HG03159 (cell line): ENCODE measurements around the gene MARK1.

Experiments used
- ATAC-seq: cut with Tn5 transposase; IDR thresholded peaks from one replicate; pipeline ENCODE4 v1.9.1; 2021; ENCODE audit warnings: mild to moderate bottlenecking, moderate library complexity; ENCODE audit not compliant: unreplicated experiment

MARK1 gene

DNA sequence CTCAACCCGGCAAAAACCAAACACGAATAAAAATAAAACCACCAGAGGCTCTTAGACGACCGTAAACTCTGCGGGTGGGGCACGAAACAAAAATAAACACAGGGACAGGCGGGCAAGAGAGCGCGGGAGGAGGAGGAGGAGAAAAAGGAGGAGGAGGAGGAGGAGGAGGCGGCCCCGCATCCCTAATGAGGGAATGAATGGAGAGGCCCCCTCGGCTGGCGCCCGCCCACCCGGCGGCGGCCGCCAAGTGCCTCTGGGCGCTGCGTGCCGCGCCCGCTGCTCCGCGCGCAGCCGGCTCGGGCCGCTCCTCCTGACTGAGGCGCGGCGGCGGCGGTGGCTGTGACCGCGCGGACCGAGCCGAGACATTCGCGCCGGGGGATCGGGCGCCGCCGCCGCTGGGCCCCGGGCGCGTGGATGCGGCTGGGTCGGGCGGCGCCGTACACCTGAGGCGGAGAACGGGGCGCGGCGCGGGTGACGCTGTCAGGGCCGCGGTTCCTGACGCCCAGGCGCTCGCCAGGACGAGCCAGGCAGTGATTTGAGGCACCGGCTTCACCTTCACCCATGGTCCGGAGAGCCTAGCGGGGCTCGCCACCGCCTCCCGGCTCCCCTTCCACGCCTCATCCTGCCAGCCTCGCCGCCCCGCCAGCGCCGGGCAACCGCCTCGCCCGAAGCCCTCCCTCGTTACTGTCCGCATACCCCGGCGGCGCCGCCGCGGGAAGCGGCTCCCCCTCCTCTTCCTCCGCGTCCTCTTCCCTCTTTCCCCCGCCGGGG is at the start of gene MARK1:
Gene MARK1 (plus strand): TSS at position 229 of the 771 bp plus-strand sequence. CDS start 687 bp downstream, outside the sequence.
- ATAC-seq: peak; percentile 63

GRCh38 chr1:220483700-220484099 is 44.2 kb upstream of the MARK1 start:
- ATAC-seq: no peak

DNA sequence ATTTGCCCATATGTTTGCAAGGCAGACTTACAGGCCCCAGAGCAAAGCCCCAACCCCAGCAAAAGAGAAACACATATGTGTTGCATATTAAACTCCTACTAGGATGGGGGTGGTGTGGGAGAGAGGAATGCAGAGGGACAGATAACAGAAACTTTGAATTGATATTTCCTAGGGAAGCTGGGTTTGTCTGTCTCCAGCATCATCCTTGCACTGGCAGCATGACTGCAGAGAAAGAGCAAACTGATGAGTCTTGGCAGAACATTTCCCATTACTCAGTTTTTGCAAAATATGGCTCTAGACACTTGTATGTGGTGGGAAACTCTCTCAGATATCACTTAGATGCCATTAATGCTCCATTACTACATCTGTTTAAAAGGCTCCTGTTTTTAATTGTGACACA is 43.8 kb upstream of the MARK1 start:
- ATAC-seq: no peak

DNA sequence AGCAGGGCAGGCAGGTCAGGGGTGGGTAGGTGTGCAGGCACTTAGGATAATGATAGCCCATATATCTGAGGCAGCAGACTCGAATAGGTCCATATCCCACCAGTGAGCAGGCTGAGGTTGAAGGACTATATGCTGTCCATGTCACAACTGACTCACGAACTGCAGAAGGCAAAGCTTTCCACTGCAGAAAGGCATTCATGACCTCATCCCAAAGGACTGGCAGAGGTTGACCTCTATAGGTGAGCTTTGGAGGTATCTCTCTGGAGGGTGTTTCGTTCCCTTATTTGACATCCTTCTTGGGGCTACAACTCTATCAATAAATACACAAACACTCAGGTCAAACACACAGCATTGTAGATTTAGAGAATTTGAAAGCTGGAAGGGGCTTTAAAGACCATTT is 42.8 kb upstream of the MARK1 start:
- ATAC-seq: no peak

DNA sequence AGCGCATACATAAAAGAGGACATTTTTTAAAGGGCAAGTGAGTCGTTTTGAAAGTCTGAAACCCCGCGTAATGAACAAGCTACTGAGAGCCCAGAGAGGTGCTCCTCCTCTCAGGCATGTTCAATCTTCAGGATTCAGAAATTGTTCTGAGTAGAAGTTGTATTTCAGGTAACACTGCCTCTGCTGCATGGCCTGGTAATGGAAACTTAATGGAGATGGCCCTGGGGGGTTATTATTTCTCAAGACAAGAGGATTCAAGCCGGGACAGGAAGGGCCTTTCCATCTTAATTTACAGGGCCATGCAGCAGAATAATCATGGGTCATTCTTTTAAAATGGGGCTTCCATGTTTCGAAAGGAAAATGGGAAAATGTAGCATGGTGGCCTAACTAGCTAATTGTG is 42.1 kb upstream of the MARK1 start:
- no peak for ATAC-seq

GRCh38 chr1:220487297-220487820 is 40.6 kb upstream of the MARK1 start:
- ATAC-seq: peak; percentile 38

DNA sequence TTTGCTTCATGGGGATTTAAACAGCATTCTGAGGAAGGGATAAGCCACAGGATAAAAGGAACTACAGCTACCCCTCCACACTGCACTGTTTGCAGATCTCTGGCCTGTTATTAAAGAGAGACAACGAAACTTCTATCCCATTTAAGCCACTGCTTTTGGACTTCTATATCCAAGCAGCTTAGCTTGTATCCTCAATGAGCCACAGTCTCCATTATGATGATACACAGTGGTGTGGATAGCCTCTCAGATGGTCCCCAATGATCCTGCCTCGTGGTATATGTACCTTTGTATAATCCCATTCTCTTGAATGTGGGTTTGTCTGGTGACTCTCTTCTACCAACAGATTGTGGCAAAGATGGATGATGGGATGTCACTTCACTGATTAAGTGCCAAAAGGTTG is 36.0 kb upstream of the MARK1 start:
- no peak for ATAC-seq

GRCh38 chr1:220497220-220497947 is 30.6 kb upstream of the MARK1 start:
- ATAC-seq: no peak

DNA sequence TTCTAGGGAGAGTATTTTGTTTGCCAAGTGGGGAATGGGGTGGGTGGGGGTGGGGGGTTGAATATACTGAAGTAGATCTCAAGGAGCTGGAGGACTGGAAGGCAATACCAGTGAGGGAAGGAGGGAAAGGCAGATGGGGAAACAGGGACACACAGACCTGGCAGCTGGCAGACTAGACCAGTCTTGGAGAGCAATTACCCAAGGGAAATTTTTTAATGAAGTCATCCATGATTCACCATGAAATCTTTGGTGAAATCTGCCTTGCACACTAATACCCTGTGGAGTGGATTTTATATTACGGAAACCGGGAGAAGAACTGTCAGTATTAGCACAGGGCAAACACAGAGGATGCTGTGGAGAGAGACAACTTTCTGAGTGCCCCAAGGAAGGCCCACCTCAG is 29.7 kb upstream of the MARK1 start:
- no peak for ATAC-seq

GRCh38 chr1:220500372-220500771 is 27.6 kb upstream of the MARK1 start:
- no peak for ATAC-seq

GRCh38 chr1:220504329-220504728 is 23.6 kb upstream of the MARK1 start:
- no peak for ATAC-seq

- ATAC-seq: no peak
Measured at GRCh38 chr1:220507085-220507484, 20.9 kb upstream of the MARK1 start.

GRCh38 chr1:220511179-220511578 is 16.8 kb upstream of the MARK1 start:
- ATAC-seq: no peak

GRCh38 chr1:220511785-220512184 is 16.2 kb upstream of the MARK1 start:
- ATAC-seq: no peak

DNA sequence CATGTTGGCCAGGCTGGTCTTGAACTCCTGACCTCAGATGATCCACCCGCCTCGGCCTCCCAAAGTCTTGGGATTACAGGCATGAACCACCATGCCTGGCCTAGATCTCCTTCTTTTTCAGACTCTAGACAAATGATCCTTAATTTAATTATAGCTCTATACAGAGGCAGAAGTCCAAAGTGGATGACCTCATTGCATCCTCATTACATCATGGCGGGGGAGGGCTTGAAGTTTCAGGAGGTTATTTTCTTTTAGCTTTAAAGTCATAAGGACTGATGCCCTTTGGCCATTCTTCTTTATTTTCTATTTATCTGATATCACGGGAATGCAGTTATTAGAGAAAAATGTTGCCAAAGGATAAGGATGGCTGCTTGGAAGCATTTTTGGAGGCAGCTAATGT is 14.1 kb upstream of the MARK1 start:
- no peak for ATAC-seq

- no peak for ATAC-seq
Measured at GRCh38 chr1:220514256-220514655, 13.7 kb upstream of the MARK1 start.

DNA sequence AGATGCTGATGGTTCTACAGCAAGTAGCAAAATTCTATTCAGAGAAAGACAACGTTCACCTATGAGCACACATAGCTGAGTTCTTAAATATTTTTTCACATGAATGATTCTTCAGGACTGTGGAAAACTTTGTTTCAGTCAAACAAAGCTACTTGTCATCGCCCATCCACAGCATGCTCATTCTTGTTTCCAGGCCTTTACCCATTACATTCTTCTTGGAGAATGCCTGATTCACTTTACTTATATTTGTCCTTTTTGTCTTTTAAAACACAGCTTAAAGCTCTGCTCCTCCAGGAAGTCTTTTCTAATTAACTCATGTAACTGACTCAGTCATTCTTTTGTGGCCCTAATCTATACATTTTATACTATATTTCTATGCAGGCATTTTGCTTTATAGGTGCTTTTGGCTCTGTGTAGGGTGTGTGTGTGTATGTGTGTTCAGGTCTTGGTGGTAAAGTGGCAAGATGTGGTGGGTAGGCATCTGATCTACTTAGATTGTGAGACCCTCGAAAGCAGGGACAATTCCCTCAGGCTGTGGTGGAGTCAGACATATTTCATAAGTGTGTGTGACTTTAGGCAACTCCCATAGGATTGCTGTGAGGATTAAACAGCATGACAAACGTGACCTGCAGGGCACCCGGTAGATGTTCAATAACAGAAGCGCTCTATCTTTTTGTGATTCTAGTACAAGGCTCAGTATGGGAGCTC is 11.8 kb upstream of the MARK1 start:
- no peak for ATAC-seq

DNA sequence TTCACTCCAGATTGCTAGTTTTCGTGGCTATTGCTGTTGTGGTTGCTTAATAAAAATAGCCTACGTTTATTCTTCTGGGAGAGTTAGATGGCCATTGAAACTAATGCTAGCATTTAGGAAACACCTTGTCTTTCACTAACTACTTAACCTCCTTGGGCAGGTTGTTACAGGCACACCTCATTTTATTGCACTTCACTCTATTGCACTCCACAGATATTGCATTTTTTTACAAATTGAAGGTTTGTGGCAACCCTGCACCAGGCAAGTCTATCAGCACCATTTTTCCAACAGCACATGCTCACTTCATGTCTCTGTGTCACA is 11.3 kb upstream of the MARK1 start:
- no peak for ATAC-seq

DNA sequence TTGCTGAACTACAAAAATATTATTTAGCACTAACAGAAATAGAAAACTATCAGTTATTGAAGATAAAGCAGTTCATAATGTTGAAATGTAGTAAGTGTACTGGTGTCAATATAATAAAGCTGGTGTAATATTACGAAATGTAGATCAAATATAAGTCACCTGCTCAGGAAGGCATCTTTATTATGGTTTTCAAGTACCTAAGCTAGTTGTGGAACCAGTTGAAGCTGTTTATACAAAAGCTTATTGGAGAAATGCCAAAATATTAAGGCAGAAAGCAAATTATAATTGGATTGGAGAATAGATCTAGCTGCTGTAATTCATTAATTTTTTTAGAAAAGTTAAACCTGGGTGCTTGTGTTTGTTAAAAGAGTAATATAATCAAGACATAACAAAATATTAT is 6.2 kb upstream of the MARK1 start:
- ATAC-seq: no peak

- ATAC-seq: no peak
Measured at GRCh38 chr1:220526294-220526693, 1.6 kb upstream of the MARK1 start.

DNA sequence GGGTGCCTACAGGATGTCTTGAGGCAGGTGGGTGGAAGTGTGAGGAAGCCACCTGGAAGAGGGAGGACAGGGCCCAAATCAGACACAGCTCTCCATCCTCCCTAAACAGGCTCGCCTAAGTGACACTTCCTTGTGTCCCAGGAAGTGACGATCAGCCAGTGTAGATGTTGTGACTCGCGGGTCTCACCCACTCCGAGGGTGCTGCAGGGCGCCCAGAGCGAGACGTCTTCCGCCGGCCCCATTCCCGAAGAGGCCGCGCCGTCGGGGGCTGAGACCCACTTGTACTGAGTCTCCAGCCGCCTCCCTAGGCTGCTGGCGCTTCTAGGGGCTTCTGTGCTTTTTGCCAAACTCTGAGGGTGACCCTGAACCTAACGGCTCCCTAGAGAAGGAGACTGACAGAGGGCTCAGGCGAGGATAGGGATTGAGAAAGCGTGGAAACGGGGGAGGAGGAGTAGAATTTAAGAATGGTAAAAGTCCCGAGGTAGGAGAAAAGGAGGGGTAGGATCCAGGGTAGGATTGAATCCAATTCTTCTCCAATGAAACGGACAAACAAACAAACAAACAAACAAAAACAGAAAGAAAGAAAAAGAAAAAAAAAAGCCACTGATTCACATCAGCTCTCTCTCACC is 543 bp upstream of the MARK1 start:
- no peak for ATAC-seq
